ENCODE measurements around the gene TNFAIP3.

TNFAIP3 gene

DNA sequence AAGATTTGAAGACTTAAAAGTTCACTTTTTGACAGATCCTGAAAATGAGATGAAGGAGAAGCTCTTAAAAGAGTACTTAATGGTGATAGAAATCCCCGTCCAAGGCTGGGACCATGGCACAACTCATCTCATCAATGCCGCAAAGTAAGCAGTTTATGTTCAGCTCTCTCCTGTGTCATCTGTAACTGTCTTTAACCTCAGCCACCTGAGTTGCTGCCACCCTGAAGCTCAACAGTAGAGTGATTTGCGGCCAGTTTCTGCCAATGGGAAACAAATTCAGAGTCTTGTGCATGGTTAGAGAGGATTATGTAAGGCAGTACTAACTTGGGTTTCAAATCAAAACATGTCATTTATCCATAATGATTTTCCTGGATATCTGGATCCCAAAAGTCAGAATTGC, 10.1 kb downstream of the TNFAIP3 start:
- H3K79me2 ChIP-seq (ENCODE audit: insufficient read depth, low read length) = no peaks in the 10 kb centered on the region
- H3K27ac ChIP-seq (ENCODE audit: low read depth, low read length) = no peak overlapping the region
- H3K4me2 ChIP-seq (ENCODE audit: low read depth, low read length, poor library complexity, severe bottlenecking) = no peak overlapping the region

GRCh38 chr6:137877606-137878005, 10.5 kb downstream of the TNFAIP3 start:
- H3F3A ChIP-seq (ENCODE audit: insufficient read depth) = no peaks in the 10 kb centered on the region
- no peaks in the 10 kb centered on the region for H4K20me1 ChIP-seq (ENCODE audit: low read depth, low read length)
- no peak overlapping the region for H3K27ac ChIP-seq (ENCODE audit: low read depth, low read length)
- H2AFZ ChIP-seq (ENCODE audit: low read depth, low read length, severe bottlenecking) = no peak overlapping the region
- H3K36me3 ChIP-seq (ENCODE audit: low read length) = peaks cover 31% of the 10 kb centered on the region
- TF ChIP-seq EZH2phosphoT487 (conservative IDR thresholded peaks at IDR 0.05; ENCODE audit: low read length) = no peak
- TF ChIP-seq, protein P1, sequence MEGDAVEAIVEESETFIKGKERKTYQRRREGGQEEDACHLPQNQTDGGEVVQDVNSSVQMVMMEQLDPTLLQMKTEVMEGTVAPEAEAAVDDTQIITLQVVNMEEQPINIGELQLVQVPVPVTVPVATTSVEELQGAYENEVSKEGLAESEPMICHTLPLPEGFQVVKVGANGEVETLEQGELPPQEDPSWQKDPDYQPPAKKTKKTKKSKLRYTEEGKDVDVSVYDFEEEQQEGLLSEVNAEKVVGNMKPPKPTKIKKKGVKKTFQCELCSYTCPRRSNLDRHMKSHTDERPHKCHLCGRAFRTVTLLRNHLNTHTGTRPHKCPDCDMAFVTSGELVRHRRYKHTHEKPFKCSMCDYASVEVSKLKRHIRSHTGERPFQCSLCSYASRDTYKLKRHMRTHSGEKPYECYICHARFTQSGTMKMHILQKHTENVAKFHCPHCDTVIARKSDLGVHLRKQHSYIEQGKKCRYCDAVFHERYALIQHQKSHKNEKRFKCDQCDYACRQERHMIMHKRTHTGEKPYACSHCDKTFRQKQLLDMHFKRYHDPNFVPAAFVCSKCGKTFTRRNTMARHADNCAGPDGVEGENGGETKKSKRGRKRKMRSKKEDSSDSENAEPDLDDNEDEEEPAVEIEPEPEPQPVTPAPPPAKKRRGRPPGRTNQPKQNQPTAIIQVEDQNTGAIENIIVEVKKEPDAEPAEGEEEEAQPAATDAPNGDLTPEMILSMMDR (IDR thresholded peaks at IDR 0.05; ENCODE audit: insufficient read depth, low read length, poor library complexity, severe bottlenecking) = no peak
- H3K9ac ChIP-seq (ENCODE audit: low read length) = no peak overlapping the region
- H3K4me3 ChIP-seq (ENCODE audit: insufficient read depth, low read length, poor library complexity, severe bottlenecking) = no peak overlapping the region
- no peaks in the 10 kb centered on the region for H3K9me2 ChIP-seq (replicated peaks; ENCODE audit: insufficient read depth, low read length)
- H3K79me2 ChIP-seq (ENCODE audit: insufficient read depth, low read length) = no peaks in the 10 kb centered on the region
- no peaks in the 10 kb centered on the region for H3K27me3 ChIP-seq (ENCODE audit: low read length)
- no peaks in the 10 kb centered on the region for H3K9me3 ChIP-seq (ENCODE audit: insufficient read depth, low read length)
- no peak overlapping the region for H3K4me2 ChIP-seq (ENCODE audit: low read depth, low read length, poor library complexity, severe bottlenecking)

More for the DNA sequence above, 10.1 kb downstream of the TNFAIP3 start:
- Histone ChIP-seq H3K4me3 (ENCODE audit: insufficient read depth, low read length, poor library complexity, severe bottlenecking) (no peak overlapping the region), H4K20me1 (ENCODE audit: low read depth, low read length) (no peaks in the 10 kb centered on the region), H3K36me3 (ENCODE audit: low read length) (peaks cover 27% of the 10 kb centered on the region), H3K9ac (ENCODE audit: low read length) (no peak overlapping the region), H3F3A (ENCODE audit: insufficient read depth) (no peaks in the 10 kb centered on the region), H3K9me2 (replicated peaks; ENCODE audit: insufficient read depth, low read length) (no peaks in the 10 kb centered on the region), H3K9me3 (ENCODE audit: insufficient read depth, low read length) (no peaks in the 10 kb centered on the region), H2AFZ (ENCODE audit: low read depth, low read length, severe bottlenecking) (no peak overlapping the region), H3K27me3 (ENCODE audit: low read length) (no peaks in the 10 kb centered on the region)
- TF ChIP-seq EZH2phosphoT487 (conservative IDR thresholded peaks at IDR 0.05; ENCODE audit: low read length) = no peak
- TF ChIP-seq, protein P1 (IDR thresholded peaks at IDR 0.05; ENCODE audit: insufficient read depth, low read length, poor library complexity, severe bottlenecking) = no peak

DNA sequence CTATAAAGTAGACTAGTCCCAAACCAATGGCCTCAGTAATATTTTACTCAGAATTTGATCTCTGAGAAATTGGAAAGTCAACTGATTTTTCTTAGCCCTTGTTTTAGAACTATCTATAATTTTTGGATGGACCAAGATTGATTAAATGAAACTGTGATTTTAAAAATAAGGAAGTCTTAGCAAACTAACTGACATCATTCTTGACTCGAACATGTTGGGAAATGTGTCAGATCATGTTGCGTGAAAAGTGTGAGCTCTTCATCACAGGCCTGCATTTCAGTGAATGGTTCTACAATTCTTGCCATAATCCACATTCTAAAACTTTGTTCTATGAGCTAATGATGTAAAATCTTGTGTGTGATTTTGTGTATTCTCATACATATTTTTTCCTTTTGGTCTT, 11.0 kb downstream of the TNFAIP3 start:
- no peaks in the 10 kb centered on the region for H4K20me1 ChIP-seq (ENCODE audit: low read depth, low read length)
- H2AFZ ChIP-seq (ENCODE audit: low read depth, low read length, severe bottlenecking) = no peak overlapping the region
- H3F3A ChIP-seq (ENCODE audit: insufficient read depth) = no peaks in the 10 kb centered on the region
- no peak overlapping the region for H3K9ac ChIP-seq (ENCODE audit: low read length)
- H3K9me2 ChIP-seq (replicated peaks; ENCODE audit: insufficient read depth, low read length) = no peaks in the 10 kb centered on the region
- no peak overlapping the region for H3K4me2 ChIP-seq (ENCODE audit: low read depth, low read length, poor library complexity, severe bottlenecking)
- H3K27ac ChIP-seq (ENCODE audit: low read depth, low read length) = no peak overlapping the region
- no peaks in the 10 kb centered on the region for H3K79me2 ChIP-seq (ENCODE audit: insufficient read depth, low read length)
- H3K36me3 ChIP-seq (ENCODE audit: low read length) = peaks cover 28% of the 10 kb centered on the region
- H3K4me3 ChIP-seq (ENCODE audit: insufficient read depth, low read length, poor library complexity, severe bottlenecking) = no peak overlapping the region
- H3K9me3 ChIP-seq (ENCODE audit: insufficient read depth, low read length) = no peaks in the 10 kb centered on the region
- no peaks in the 10 kb centered on the region for H3K27me3 ChIP-seq (ENCODE audit: low read length)
- TF ChIP-seq, protein P1 (IDR thresholded peaks at IDR 0.05; ENCODE audit: insufficient read depth, low read length, poor library complexity, severe bottlenecking) = no peak
- TF ChIP-seq EZH2phosphoT487 (conservative IDR thresholded peaks at IDR 0.05; ENCODE audit: low read length) = no peak
